Measurements from ENCODE around the gene RCOR1.

The RCOR1 gene

DNA sequence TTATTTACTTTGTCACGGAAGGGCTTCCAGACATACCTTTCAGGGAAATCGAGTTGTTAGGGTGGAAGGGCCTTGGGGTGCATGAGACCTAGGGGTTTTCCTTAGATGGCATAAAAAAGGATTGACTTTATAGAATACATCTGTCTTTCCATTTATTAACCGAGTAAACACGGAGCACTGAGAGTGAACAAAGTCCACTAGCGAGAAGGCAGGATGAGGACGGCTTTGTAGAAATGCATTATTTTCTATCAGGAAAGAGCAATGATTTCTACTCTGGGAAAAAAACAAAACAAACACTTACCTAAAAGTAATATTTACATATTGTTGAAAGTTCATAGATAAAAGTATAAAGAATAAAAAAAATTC lies 91.8 kb downstream of the RCOR1 start:
- DNase-seq: no peak

DNA sequence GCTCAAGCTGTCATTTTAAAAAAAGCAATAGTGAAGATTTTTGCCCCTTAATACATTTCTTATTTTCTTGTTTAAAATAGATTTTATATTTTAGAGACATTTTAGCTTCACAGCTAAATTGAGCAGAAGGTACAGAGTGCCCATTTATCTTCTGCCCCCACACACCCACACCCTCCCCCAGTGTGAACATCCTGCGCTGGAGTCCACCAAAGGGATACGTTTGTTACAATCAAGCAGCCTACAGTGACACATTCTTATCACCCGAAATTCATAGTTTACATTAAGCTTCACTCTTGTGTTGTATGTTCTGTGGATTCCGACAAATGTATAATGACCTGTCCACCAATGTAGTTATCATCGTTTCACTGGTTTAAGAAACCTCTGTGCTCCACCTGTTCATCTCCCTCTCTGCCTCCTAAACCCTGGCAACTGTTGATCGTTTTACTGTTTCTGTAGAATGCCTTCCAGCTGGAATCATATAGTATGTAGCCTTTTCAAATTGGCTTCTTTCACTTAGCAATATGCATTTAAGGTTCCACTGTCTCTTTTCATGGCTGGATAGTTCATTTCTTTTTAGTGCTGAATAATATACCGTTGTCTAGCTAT lies 93.8 kb downstream of the RCOR1 start:
- no peak for DNase-seq

DNA sequence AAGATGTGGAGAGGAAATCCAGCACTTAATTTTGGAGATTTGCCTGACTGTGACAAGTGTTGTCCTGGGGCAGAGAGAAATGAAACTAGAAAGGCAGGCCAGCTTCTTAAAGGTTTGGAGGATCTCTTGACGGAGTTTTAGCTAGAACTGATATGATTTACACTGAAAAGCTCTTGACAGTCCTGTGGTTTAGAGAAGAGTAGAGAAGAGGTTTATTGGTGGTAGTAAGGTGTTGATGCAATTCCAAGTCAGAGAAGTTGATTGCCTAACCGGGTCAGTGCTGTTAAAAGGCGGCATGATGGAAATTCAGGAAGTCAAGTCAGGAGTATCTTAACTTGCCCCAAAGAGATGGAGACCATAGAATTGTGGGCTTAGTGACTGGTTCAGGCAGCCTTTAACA lies 95.8 kb downstream of the RCOR1 start:
- no peak for DNase-seq

DNA sequence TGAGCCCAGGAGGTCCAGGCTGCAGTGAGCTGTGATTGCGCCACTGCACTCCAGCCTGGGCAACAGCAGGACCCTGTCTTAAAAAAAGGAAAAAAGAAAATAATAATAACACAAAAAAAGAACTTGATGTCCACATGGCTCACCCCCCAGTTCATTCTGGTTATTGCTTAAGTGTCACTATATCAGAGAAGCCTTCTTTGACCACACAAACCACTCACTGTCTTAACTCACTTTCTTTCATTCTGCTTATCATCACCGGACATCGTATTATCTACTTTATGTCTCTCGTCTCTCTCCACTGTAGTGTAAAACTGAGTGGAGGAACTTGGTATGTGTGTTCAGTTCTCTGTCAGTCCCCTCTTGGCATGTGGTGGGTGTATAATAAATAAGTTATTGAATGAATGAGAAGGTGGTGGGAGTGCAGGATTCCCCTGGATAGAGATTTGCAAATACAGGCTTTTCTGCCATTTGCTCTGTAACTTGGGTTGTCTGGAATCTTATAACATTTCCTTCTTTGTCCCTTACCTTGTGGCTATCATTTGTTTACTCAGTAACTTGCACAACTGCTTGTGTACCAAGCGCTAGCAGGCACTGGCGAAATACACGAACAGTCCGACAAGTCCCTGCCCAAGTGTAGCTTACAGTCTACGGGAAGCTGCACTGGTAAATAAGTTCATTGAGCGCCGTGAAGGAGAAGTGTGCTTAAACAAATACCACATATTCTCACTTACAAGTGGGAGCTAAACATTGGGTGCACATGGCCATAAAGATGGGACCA lies 98.2 kb downstream of the RCOR1 start:
- no peak for DNase-seq

DNA sequence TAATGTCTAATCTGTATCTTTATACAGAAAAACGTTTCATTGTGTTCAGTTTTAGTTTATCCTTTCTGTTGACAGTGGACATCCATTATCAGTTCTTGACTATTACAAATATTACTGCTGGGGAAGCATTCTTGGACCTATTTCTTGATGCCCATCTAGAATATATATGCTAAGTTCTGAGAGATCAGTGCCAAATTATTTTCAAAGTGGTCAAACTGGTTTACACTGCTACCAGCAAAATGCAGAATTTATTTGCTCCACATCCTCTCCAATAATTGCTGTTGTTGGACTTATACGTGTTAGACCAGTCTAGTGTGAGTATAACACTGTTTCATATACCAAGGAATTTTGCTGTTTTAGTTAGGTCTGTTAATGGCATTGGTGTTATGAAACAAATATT lies 99.3 kb downstream of the RCOR1 start:
- no peak for DNase-seq

DNA sequence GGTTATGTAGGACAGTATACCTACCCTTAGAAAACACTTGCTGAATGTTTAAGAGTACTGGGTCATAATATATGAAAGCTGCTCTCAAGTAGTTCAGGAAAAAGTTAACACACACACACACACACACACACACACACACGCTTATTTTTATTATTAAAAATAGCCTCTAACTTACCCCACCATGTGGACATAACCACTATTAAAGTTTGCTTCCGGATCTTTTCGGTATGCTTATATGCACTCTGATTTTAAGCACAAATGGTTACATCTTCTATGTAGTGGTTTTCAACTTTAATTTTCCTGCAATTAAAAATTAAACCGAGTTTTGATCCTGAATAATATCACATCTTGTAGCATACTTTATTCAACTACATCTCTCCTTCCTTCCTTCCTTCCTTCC lies 99.9 kb downstream of the RCOR1 start:
- DNase-seq: no peak

DNA sequence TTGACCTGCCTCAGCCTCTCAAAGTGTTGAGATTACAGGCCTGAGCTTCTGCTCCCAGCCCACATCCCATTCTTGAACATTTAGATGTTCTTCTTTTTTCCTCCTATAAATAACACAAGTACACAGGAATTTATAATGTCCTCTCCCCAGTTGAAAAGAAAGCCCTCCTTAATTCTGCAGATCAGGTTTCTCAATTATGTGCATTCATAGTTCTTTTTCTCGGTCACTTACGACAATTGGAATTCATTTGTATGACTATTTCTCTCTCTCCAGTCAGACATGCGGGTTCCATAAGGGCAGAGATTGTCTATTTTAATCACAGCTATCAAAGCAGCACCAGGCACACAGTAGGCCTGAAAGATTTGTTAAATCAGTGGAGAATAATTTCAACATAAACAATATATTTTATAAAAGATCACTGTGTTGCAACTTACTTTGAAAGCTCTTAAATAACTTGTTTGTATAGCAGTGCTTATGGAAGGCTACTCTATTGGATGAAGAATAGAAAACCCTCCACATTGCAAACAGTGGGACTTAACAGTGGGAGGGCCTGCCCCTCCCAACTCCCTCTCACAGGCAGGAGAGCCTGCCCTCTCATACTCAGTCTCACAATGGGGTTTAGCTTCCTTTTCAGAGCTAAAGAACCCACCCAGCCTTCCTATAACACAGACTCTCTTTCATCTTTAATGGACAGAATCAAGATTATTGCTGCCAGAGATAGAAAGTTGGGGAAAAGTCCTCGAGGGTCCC lies 100.7 kb downstream of the RCOR1 start:
- DNase-seq: no peak

DNA sequence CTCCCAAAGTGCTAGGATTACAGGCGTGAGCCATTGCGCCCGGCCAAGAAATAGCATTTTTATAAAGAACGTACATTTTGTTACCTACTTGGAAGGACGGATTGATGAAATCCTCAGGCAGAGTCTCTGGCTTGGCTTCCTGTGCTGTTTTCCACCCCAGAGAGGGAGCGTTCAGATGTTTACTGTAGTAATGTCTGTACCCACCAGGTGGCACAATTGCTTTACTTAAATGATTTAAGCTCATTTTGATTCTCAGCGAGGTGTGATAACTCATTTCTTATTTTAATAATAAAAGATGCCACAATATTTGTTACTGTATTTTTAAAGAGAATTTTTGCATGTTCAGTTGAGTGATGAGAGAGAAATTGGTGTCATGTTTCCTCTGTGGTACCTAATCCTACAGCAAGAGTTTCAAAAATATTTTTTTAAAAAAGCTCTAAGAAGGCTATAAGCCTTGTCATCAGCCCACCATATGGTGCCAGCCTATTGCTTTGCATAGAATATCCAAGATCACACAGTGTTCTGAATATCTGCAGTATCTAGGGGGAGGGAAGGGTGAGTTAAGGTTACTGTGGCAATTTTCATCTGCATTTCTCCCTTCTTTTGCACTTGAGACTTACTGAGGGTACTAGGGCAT lies 102.2 kb downstream of the RCOR1 start:
- peak; percentile 76 for DNase-seq

DNA sequence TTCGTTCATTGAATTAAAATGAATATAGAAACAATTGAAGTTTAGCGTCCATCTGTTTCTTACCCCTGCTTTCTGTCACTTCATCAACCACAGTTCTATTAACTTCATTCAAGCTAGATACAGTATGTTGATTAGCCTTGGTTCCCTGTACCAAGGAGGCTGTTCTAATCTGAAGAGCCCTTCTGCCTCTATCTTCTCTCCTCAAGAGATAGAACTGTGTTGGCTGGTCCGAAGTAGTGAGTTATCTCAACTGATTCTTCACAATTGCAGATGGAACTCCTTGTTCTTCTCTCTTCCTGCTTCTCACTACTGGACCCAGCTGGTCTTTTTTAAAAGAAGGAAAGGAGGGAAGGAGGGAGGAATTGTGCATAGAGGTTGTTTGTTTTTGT lies 102.7 kb downstream of the RCOR1 start:
- no peak for DNase-seq

DNA sequence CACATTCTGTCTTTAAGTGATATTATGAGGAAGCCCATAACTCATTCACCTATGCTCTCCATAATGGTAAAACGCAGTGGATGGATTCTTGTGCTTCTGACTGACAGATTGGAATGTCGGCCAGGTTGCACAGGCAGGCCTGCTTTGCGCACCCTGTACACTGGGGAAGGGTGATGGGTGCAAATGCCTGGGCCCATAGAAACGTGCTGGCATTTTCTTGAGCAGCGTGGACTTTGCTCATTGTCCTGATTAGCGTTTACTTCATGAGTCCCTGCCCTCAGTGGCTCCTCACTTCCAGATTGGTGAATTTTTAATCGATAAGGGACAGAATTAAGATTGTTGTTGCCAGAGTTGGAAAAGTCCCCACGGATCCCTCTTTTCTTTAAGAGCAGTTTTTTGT lies 103.9 kb downstream of the RCOR1 start:
- peak; percentile 31 for DNase-seq

DNA sequence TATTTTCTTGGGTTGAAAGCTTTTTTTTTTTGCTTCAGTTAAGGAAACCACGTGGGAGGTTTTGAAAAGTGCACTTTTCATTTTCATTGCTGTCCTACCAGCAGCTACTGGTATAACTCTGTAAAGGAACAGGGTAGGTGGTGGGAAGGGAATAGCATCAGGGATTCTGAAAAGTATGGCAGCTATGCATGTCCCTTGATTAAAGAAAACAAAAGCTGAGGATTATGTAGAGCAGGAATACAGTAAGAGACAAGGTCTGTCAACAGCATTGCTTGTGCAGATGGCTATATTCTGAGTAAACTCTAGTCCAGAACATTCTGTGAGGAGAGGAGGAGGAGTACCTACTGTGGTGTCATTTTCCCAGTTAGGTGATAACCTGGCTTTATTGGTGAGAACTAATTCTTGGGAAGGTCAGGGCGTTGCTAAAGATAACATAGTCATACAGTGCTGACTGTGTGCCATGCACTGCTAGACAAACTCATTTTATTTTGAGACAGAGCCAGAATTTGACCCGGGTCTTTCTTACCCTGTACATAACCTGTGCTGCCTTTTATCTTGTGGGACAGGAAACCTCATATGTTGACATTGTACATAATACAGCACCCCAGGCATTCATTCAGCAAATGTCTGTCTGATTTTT lies 104.5 kb downstream of the RCOR1 start:
- DNase-seq: peak; percentile 8

DNA sequence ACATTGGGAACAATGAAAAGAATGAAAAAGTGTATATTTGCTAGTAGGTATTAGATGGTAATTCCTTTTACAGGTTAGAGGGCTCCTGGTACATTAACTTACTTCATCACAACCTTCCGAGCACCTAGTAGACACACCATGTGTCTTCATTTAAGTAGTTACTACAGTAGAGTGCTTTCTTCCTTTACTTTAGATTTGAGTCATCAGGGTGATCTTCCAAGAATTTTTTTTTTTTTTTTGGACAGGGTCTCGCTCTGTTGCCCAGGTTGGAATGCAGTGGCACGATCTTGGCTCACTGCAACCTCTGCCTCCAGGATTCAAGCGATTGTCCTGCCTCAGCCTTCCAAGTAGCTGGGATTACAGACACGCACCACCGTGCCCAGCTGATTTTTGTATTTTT lies 105.1 kb downstream of the RCOR1 start:
- DNase-seq: no peak

DNA sequence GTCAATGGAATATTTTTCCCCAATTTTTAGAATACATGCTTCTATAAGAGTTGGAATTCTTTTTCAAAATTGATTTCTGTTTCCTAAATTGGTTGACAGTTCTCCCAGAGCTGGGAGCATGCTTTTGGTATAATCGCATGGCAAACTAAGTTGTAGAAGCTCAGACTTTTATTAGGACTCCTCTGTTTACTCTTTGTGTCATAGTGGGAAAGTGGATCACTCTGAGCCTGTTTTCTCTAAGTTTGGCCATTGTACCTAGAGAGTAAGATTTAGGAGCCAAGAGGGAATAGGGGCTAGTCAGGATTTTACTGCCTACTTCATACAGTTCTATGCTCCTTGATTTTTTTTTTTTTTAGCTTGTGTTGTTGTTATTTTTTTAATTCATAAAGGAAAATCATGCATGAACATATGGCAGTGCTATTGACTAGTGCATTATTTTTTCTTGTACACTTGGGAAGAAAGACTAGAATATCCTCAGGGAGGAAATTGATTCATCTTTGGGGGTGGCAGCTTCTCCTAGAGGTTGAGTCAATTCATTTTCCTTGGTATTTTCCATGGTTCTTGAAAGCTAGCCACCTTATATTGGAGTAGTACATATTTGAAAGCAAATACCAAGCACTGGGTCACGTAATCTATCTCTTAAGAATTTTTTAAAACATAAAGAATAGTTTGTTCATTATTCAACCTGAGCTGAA lies 107.1 kb downstream of the RCOR1 start:
- DNase-seq: no peak

DNA sequence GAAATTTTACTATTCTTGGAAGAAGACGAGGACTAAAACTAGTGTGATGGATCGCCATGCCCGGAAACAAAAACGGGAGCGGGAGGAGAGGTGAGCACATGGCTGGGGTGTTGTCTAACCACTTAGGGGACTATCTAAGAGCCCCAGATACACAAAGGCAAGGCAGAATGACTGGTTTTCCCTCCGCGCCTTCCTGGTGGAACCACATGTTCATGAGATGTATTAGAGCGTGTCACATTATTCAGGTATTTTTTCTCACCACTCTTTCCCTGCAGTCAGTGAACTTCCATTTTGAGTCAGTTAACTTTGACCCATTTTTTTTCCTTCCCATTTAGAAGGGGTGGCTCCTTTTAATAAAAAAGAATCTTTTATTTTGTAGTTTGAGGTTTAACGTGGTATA lies 116.0 kb downstream of the RCOR1 start:
- no peak for DNase-seq

DNA sequence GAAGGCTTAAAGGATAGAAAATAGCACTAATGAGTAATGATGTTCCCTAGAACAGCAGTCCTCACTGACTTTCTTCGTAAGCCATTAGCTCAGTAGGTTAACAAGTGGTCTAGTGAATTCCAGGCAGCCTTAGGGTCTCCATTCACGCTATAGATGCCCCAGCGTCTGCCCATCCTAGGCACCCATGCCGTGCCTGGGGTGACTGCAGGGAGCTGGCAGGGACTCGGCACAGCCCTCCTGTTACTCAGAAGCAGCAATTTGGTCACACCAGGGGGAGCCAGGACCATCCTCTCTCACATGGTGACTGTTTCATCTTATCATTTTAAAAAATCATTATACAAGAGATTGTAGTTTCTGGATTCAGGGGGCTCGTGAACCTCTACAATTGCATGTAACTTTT lies 118.8 kb downstream of the RCOR1 start:
- DNase-seq: peak; percentile 57

DNA sequence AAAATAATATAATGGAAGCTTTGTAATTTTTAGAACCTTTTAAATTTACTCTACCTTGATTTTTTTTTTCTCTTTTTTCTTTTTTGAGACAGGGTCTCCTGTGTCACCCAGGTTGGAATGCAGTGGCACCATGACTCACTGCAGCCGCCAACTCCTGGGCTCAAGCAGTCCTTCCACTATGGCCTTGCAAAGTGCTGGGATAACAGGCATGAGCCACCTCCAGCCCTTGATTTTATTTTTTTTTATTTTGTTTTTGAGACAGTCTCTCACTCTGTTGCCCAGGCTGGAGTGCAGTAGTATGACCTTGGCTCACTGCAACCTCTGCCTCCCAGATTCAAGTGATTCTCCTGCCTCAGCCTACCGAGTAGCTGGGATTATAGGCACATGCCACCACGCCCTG lies 119.5 kb downstream of the RCOR1 start:
- DNase-seq: peak; percentile 83

DNA sequence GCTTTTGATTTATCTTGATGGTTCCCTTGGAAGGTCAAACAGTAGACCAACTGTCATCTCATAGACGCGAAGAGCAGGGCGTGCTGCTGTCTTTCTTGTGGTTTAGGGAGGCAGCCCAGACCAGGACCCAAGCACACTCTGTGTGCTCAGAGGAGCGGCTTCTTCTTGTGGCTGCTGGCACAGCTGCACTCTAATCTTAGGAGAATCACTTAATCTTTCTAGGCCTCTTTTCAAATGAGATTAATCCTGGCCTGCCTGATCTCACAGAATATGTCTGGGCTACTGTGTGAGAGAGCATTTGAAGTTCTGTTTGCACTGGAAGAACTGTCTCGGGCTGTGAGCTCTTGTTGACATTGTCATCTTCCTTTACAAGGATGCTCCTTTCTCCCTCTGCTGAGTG lies 124.8 kb downstream of the RCOR1 start:
- DNase-seq: peak; percentile 43

DNA sequence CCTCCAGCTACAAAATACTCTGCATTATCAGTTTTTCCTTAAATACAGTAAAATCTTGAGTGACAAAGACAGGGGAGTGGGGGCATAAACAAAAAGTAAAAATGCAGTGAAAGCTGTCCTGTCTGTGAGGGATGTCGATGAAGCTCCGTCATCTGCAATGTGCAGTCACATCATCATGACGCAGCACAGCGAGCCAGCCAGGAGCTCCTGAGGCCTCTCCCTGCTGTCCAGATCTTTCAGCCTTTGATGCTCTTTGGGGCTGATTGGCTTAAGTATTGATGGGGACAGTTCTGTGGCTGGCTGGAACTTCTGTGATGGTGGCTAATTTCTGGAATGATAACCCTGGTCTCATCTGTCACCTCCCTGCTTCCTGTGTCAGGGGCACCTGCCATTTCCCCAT lies 130.2 kb downstream of the RCOR1 start:
- DNase-seq: peak; percentile 29

DNA sequence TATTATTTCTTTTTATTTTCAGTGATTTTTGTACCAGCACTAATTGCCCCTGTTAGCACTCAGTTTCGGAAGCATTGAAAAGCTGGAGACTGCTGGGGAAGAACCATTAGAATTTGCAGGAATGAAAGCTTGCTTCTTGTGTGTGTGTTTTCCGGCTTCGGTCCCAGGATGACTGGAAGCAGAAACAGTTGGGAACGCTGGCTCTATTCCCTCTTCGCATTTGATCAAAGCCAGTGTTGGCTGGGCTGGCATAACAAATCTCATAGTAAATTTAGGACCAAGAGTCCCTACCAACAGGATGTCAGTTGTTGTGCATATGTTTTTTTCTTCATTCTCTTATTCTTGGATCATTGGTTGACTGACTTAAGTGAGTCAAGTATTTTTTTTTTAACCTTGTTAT lies 131.2 kb downstream of the RCOR1 start:
- DNase-seq: peak; percentile 7

DNA sequence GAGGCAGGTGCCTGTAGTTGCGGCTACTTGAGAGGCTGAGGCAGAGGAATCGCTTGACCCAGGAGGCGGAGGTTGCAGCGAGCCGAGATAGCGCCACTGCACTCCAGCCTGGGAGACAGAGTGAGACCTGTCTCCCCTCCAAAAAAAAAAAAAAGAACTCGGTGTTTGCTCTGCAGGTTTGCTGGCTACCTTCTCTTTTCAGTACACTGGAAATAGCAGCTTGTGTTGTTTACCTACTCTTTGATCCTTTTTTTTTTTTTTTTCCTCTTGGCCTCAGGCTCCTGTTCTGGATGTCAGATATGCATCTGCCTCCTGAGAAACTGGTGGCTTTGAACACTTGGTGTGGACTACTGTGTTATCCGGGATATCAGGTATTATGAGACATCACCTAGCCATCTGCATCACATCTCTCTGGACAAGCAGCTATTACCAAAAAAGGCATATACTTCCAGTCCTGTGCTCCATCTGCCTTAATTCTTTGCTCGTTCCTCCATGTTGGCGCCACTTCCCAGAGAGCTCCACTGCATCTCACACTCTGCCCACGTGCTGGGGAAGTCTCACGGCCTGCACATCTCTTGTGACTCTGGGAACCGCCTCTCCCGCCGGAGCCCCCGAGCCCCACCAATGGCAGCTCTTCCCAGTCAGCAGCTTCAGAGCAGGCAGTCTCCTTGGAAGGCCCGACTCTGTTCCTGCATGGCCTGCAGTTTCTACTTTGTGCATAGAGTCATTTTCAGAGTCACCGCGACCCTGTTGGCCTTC lies 133.9 kb downstream of the RCOR1 start:
- peak; percentile 60 for DNase-seq

DNA sequence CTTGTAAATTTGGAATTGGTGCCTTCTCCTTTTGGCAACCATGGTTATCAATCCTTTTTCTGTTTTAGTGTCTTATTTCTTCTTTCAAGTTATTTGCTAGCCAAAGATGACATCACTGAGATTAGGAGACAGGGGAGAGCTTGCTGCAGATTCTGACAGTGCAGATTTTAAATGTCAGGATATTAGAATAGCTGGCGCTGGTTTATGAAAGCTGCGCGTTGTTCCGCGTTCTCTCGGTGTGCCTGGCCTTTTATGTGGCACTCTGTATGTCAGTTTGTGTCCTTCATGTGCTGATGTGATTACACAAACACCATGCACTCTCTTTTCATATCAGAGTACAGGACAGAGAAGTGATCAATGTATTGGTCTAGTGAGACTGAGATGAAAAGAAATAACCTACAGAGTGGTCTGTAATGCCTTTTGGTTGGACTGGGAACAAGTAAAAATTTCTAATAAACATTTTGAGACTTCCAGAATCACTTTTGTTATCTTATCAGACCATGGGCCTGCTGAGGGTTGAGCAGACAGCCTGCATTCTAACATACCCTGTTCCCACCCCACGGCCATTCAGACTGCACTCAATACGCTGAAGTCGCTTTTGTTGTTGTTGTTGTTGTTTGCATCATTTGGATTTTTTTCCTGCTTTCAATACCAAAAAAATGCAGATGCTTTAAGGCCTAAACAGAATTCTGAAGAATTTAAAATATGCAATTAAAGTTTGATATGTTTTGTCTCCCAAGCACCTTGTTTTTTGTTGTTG lies 135.1 kb downstream of the RCOR1 start:
- peak; percentile 26 for DNase-seq

All from islet precursor cell (in vitro differentiated cells).